GM13976 (cell line): ENCODE measurements around the gene SERPINA3.

Source experiments
- DNase-seq: peaks from one replicate; pipeline ENCODE4 v3.0.0; 2012; ENCODE audit warnings: low spot score
- CTCF ChIP-seq: IDR thresholded peaks from 2 replicates; pipeline ENCODE4 v1.5.1; 2012; ENCODE audit warnings: borderline replicate concordance, mild to moderate bottlenecking; ENCODE audit not compliant: insufficient read depth; ENCODE audit errors: extremely low read depth, missing control alignments, control extremely low read depth
- in situ Hi-C: fragments of 300-500 bp; cut with MboI; formaldehyde crosslinking; loops from one replicate; pipeline ENCODE4 v1.12.0; 2022; ENCODE audit warnings: low sequenced_read_pairs, mixed read lengths, inconsistent platforms; ENCODE audit not compliant: unreplicated experiment

The SERPINA3 gene

GRCh38 chr14:94584591-94585280, 27.5 kb upstream of the SERPINA3 start:
- DNase-seq = no peak
- no peak for TF ChIP-seq CTCF
- in situ Hi-C loops = no loop called here

- in situ Hi-C loops = no loop called here
- no peak for TF ChIP-seq CTCF
- no peak for DNase-seq
Measured at GRCh38 chr14:94586635-94587034, 25.6 kb upstream of the SERPINA3 start.

GRCh38 chr14:94588311-94588710, 23.9 kb upstream of the SERPINA3 start:
- no peak for DNase-seq
- no peak for TF ChIP-seq CTCF
- in situ Hi-C loops = no loop called here

GRCh38 chr14:94591073-94591472, 21.1 kb upstream of the SERPINA3 start:
- no peak for TF ChIP-seq CTCF
- DNase-seq = no peak
- in situ Hi-C loops = no loop called here

GRCh38 chr14:94591871-94592270, 20.3 kb upstream of the SERPINA3 start:
- in situ Hi-C loops = no loop called here
- DNase-seq = no peak
- no peak for TF ChIP-seq CTCF

GRCh38 chr14:94592457-94592856, 19.7 kb upstream of the SERPINA3 start:
- in situ Hi-C loops = no loop called here
- TF ChIP-seq CTCF = no peak
- DNase-seq = no peak

GRCh38 chr14:94593376-94593748, 18.8 kb upstream of the SERPINA3 start:
- in situ Hi-C loops = no loop called here
- no peak for TF ChIP-seq CTCF
- no peak for DNase-seq
